ENCODE measurements around the gene NDUFV3. TPM values are rescaled to one million over a fixed set of nuclear protein-coding genes. Genes with fewer than 3 reads are reported as not detected.
"Not testable (repeated sequence)": the region's sequence is repeated elsewhere in the genome, so short reads cannot be mapped to it uniquely, and the experiment has no call there.

The NDUFV3 gene
- total RNA-seq, 1 donor from 2014 or later = 61.0 TPM

- peak; percentile 60 for DNase-seq (ENCODE audit: missing footprints)
- ATAC-seq; intact Hi-C loops (cut with DNase I): not testable (repeated sequence)
These were observed 17.3 kb upstream of the NDUFV3 start for GRCh38 chr21:42875811-42876210.

- intact Hi-C loops (cut with DNase I) = no loop called here
- DNase-seq (ENCODE audit: missing footprints) (no peak), ATAC-seq (no peak)
These were observed 14.5 kb upstream of the NDUFV3 start for GRCh38 chr21:42878678-42878992.

GRCh38 chr21:42878993-42879787 lies 13.9 kb upstream of the NDUFV3 start, which contains the start of gene WDR4:
Gene WDR4 (minus strand): TSS chr21:42879539. CDS start chr21:42879495, 44 bp downstream.
- DNase-seq (ENCODE audit: missing footprints) = peak; percentile 98
- peak; percentile 99 for ATAC-seq
- intact Hi-C loops (cut with DNase I) = no loop called here

- DNase-seq (ENCODE audit: missing footprints) (no peak), ATAC-seq (no peak)
- intact Hi-C loops (cut with DNase I) = no loop called here
These were observed 12.8 kb upstream of the NDUFV3 start for GRCh38 chr21:42880352-42880751.

GRCh38 chr21:42883921-42884320 lies 9.2 kb upstream of the NDUFV3 start:
- ATAC-seq = no peak
- no peak for DNase-seq (ENCODE audit: missing footprints)
- intact Hi-C loops (cut with DNase I) = no loop called here

GRCh38 chr21:42887326-42887725 lies 5.8 kb upstream of the NDUFV3 start:
- intact Hi-C loops (cut with DNase I) = no loop called here
- no peak for DNase-seq (ENCODE audit: missing footprints)
- no peak for ATAC-seq

GRCh38 chr21:42892582-42892930 lies 553 bp upstream of the NDUFV3 start:
- DNase-seq (ENCODE audit: missing footprints) (no peak), ATAC-seq (no peak)
- intact Hi-C loops (cut with DNase I) = loop anchor here (5.0 kb wide), 1 partner anchor 80 kb away; the partner anchor contains the start of gene PKNOX1

- DNase-seq (ENCODE audit: missing footprints) (no peak), ATAC-seq (no peak)
- intact Hi-C loops (cut with DNase I) = no loop called here
These were observed 7.3 kb downstream of the NDUFV3 start for GRCh38 chr21:42900446-42900845.

- DNase-seq (ENCODE audit: missing footprints) = no peak
- intact Hi-C loops (cut with DNase I) = no loop called here
- no peak for ATAC-seq
These were observed 10.7 kb downstream of the NDUFV3 start for GRCh38 chr21:42903817-42904216.

GRCh38 chr21:42905195-42905594 lies 12.1 kb downstream of the NDUFV3 start:
- intact Hi-C loops (cut with DNase I) = no loop called here
- ATAC-seq (no peak), DNase-seq (ENCODE audit: missing footprints) (no peak)

GRCh38 chr21:42906233-42906632 lies 13.1 kb downstream of the NDUFV3 start:
- peak; percentile 13 for ATAC-seq

GRCh38 chr21:42908484-42908883 lies 15.4 kb downstream of the NDUFV3 start:
- ATAC-seq; intact Hi-C loops (cut with DNase I): not testable (repeated sequence)

More at GRCh38 chr21:42906233-42906632, 13.1 kb downstream of the NDUFV3 start:
- no peak for DNase-seq (ENCODE audit: missing footprints)
- intact Hi-C loops (cut with DNase I) = no loop called here

GRCh38 chr21:42911920-42912319 lies 18.8 kb downstream of the NDUFV3 start:
- DNase-seq (ENCODE audit: missing footprints); intact Hi-C loops (cut with DNase I); ATAC-seq: not testable (repeated sequence)

More at GRCh38 chr21:42908484-42908883, 15.4 kb downstream of the NDUFV3 start:
- DNase-seq (ENCODE audit: missing footprints) = not testable (repeated sequence)

- no peak for DNase-seq (ENCODE audit: missing footprints)
- ATAC-seq = no peak
- intact Hi-C loops (cut with DNase I) = no loop called here
These were observed 20.4 kb downstream of the NDUFV3 start for GRCh38 chr21:42913476-42913875.

- intact Hi-C loops (cut with DNase I) = no loop called here
- no peak for DNase-seq (ENCODE audit: missing footprints)
- ATAC-seq = no peak
These were observed 25.2 kb downstream of the NDUFV3 start for GRCh38 chr21:42918291-42918690.

GRCh38 chr21:42921927-42922326 lies 28.8 kb downstream of the NDUFV3 start:
- intact Hi-C loops (cut with DNase I) = no loop called here
- no peak for DNase-seq (ENCODE audit: missing footprints)
- no peak for ATAC-seq

GRCh38 chr21:42922918-42923317 lies 29.8 kb downstream of the NDUFV3 start:
- DNase-seq (ENCODE audit: missing footprints) (no peak), ATAC-seq (no peak)
- intact Hi-C loops (cut with DNase I) = no loop called here

- DNase-seq (ENCODE audit: missing footprints) = no peak
- intact Hi-C loops (cut with DNase I) = no loop called here
- peak; percentile 88 for ATAC-seq
These were observed 30.7 kb downstream of the NDUFV3 start for GRCh38 chr21:42923553-42924432.

- intact Hi-C loops (cut with DNase I) = no loop called here
- ATAC-seq (no peak), DNase-seq (ENCODE audit: missing footprints) (no peak)
These were observed 31.3 kb downstream of the NDUFV3 start for GRCh38 chr21:42924433-42924751.
